ENCODE measurements around the gene TGFBR1. TPM values are rescaled to one million over a fixed set of nuclear protein-coding genes. Genes with fewer than 3 reads are reported as not detected.

TGFBR1 gene
- total RNA-seq, 1 donor from 2014 or later, result 29.0 TPM

DNA sequence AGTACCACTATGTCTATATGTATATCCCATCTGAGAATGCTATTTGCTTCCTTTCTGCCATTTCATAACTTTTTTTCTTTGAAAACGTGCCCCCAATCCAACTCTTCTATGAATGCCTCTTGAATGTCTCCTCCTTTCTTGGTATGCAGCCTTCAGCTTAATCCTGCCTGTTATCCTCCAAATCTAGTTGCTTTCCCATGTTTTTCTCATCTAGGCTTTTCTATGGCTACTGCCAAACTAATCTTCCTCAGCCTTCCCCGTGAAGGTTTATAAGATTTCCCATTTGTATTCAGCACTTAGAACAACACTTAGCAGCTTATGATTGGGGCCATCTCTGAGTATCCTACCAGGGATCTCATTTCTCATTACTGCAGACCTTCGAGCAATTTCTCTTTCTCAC lies 2.5 kb downstream of the TGFBR1 start:
- no peak overlapping the region for H3K4me3 ChIP-seq (ENCODE audit: low read depth, low read length)
- no peak for DNase-seq (ENCODE audit: low read depth)
- TF ChIP-seq, protein P1, sequence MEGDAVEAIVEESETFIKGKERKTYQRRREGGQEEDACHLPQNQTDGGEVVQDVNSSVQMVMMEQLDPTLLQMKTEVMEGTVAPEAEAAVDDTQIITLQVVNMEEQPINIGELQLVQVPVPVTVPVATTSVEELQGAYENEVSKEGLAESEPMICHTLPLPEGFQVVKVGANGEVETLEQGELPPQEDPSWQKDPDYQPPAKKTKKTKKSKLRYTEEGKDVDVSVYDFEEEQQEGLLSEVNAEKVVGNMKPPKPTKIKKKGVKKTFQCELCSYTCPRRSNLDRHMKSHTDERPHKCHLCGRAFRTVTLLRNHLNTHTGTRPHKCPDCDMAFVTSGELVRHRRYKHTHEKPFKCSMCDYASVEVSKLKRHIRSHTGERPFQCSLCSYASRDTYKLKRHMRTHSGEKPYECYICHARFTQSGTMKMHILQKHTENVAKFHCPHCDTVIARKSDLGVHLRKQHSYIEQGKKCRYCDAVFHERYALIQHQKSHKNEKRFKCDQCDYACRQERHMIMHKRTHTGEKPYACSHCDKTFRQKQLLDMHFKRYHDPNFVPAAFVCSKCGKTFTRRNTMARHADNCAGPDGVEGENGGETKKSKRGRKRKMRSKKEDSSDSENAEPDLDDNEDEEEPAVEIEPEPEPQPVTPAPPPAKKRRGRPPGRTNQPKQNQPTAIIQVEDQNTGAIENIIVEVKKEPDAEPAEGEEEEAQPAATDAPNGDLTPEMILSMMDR (conservative IDR thresholded peaks at IDR 0.05; ENCODE audit: low read depth, low read length), result no peak

DNA sequence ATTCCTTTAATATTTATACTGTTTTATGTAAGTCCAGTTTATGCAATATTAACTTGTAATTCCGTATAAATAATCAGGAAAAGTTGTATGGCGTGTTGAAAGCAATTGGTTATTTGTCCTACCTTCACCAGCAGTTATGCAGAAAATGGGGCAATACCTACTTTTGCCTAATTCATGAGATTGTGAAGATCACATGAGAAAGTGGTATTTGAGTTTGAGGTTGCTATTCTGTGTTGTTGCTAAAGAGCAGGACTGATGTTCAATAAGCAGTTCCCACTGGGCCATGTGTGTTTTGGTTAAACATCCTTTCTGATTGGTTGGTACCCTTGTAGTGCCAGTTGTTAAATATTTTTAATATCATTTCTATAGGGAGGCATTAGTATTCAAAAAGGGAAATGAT lies 3.2 kb downstream of the TGFBR1 start:
- TF ChIP-seq, protein P1 (conservative IDR thresholded peaks at IDR 0.05; ENCODE audit: low read depth, low read length), result no peak
- DNase-seq (ENCODE audit: low read depth), result no peak
- no peak overlapping the region for H3K4me3 ChIP-seq (ENCODE audit: low read depth, low read length)

DNA sequence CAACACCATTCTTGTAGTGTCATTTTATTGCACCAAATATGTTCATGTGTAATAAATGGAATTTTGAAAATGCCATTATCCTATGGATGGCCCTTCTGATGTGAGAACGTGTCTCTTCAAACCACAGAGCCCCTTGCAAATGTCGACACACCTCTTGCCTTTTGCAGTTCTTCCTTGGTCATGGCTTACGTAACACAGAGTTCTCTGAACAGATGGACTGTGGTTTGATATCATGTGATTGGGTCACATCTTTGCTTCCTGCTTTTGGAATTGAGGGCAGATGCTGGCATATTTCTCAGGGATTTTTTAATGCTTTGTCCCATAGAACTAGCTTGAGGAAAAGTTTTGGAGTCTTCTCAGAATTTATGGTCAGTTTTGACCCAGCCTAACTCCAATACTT lies 4.6 kb downstream of the TGFBR1 start:
- TF ChIP-seq, protein P1 (conservative IDR thresholded peaks at IDR 0.05; ENCODE audit: low read depth, low read length), result no peak
- no peak overlapping the region for H3K4me3 ChIP-seq (ENCODE audit: low read depth, low read length)
- DNase-seq (ENCODE audit: low read depth), result no peak

DNA sequence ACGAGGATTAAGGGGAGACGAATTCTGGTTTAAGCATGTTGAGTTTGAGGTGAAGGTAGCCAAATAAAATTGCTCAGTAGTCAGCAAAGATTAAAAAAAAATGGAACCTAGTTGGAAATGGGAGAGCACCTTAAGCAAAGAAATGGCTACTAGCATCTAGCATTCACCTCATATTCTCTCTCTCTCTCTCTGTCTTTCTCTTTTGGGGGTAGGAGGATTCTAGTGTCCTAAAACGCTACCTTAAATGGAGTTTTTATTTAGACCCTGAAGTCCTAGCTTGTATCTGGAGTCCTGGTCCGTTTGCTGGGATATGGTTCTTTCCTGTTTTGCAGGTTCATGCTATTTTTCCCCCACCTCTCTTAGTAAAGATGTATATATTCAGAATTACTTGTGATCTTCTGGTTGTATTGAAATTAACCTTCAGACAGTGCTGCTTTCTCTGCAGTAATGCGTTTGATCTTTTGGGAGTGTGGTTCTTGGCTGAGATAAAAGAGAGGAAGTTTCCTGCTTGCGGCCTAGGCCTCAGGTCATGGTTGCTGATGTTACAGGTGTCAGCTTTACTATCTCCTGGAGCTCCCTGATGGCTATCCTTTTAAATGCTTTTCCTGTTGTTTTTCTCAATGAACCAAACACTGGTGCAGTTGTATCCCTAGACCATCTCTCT lies 8.0 kb downstream of the TGFBR1 start:
- TF ChIP-seq, protein P1 (conservative IDR thresholded peaks at IDR 0.05; ENCODE audit: low read depth, low read length), result no peak
- DNase-seq (ENCODE audit: low read depth), result no peak
- no peak overlapping the region for H3K4me3 ChIP-seq (ENCODE audit: low read depth, low read length)

DNA sequence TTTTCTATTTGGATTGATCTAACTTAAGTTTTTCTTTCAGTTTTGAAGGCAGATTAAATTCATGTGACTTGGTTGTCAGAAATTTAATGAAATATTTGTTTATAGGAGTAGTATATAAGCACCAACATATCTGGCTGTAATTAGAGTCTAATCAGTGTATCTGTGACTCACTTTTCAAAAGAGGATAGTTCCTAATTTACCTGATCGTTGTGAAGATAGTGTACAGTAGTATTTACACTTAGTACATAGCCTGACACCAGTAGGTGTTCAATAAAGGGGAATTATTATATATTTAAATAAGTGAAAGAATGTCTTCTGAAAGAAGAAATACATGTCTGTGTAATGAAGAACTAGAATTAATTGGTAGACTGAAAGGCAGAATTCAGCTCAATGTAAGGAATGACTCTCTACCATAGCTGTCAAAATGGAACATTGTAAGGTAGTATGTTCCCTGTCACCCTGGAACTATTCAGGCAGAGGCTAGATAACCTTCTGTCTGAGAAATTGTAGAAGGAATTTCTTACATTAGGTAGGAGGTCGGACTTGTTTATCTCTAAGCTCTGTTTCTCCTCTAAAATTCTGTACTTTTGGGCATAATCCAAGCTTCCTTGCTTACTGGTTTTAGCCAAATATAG lies 8.6 kb downstream of the TGFBR1 start:
- TF ChIP-seq, protein P1 (conservative IDR thresholded peaks at IDR 0.05; ENCODE audit: low read depth, low read length), result no peak
- H3K4me3 ChIP-seq (ENCODE audit: low read depth, low read length), result no peak overlapping the region
- no peak for DNase-seq (ENCODE audit: low read depth)

DNA sequence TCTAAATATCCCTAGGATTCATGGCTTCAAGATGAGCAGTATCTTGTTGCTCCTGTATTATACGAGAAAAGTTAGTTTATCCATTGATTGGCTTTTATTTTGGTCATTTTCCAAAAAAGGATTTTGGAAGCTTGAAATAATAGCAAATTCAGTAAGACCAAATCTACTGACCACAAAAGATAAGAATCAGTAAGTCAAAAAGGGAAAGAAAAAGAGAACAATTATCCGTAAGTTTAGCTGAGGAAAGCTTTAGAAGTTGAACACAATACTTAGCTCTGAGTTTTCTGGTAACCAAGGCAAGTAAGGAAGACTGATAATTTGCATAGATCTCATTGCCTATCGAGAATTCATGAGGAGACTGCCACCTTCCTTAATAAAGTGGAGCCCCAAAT lies 9.1 kb downstream of the TGFBR1 start:
- TF ChIP-seq, protein P1 (conservative IDR thresholded peaks at IDR 0.05; ENCODE audit: low read depth, low read length), result no peak
- DNase-seq (ENCODE audit: low read depth), result no peak
- no peak overlapping the region for H3K4me3 ChIP-seq (ENCODE audit: low read depth, low read length)

All from epithelial cell of proximal tubule (primary cell).